ENCODE results near the gene EIF4G3.
A peak's percentile ranks its signal among the peaks of the same experiment; 100 is the strongest.
"Not testable (repeated sequence)": the region's sequence is repeated elsewhere in the genome, so short reads cannot be mapped to it uniquely, and the experiment has no call there.

EIF4G3 gene

GRCh38 chr1:21024136-21024896 lies 152.4 kb downstream of the EIF4G3 start:
- DNase-seq (ENCODE audit: low read depth); H3K27me3 ChIP-seq (replicated peaks; ENCODE audit: control insufficient read depth, insufficient read depth, low read length); H3K9ac ChIP-seq (ENCODE audit: low read length); H3K36me3 ChIP-seq (ENCODE audit: control insufficient read depth, insufficient read depth, low read length, severe bottlenecking); H3K4me3 ChIP-seq (ENCODE audit: low read length); H3K9me3 ChIP-seq (ENCODE audit: control insufficient read depth, low read length): not testable (repeated sequence)
- H3K4me1 ChIP-seq (ENCODE audit: control insufficient read depth, insufficient read depth, low read length): peaks cover 23% of the 10 kb centered on the region

- no peaks in the 10 kb centered on the region for H3K27me3 ChIP-seq (replicated peaks; ENCODE audit: control insufficient read depth, insufficient read depth, low read length)
- H3K9ac ChIP-seq (ENCODE audit: low read length): peak overlapping the region; percentile 63
- no peaks in the 10 kb centered on the region for H3K36me3 ChIP-seq (ENCODE audit: control insufficient read depth, insufficient read depth, low read length, severe bottlenecking)
- H3K4me1 ChIP-seq (ENCODE audit: control insufficient read depth, insufficient read depth, low read length): peaks cover 21% of the 10 kb centered on the region
- H3K9me3 ChIP-seq (ENCODE audit: control insufficient read depth, low read length): no peaks in the 10 kb centered on the region
- H3K4me3 ChIP-seq (ENCODE audit: low read length): peak overlapping the region; percentile 56
- peak; percentile 98 for DNase-seq (ENCODE audit: low read depth)
Measured at GRCh38 chr1:21022279-21023040, 154.2 kb downstream of the EIF4G3 start.

GRCh38 chr1:21021311-21021710 lies 155.4 kb downstream of the EIF4G3 start:
- no peak overlapping the region for H3K4me3 ChIP-seq (ENCODE audit: low read length)

DNA sequence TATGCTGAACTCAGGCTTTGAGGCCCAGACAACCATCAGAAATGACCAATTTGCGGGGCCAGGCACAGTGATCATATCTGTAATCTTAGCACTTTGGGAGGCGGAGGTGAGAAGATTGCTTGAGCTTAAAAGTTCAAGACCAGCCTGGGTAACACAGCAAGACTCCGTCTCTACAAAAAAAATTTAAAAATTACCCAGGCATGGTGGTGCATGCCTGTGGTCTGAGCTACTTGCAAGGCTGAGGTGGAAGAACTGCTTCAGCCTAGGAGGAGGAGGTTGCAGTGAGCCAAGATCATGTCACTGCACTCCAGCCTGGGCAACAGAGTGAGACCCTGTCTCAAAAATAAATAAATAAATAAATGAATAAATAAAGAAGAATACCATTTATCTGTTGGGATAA lies 156.5 kb downstream of the EIF4G3 start:
- DNase-seq (ENCODE audit: low read depth): no peak

More at GRCh38 chr1:21021311-21021710, 155.4 kb downstream of the EIF4G3 start:
- Histone ChIP-seq H3K4me1 (ENCODE audit: control insufficient read depth, insufficient read depth, low read length) (peaks cover 21% of the 10 kb centered on the region), H3K9me3 (ENCODE audit: control insufficient read depth, low read length) (no peaks in the 10 kb centered on the region), H3K27me3 (replicated peaks; ENCODE audit: control insufficient read depth, insufficient read depth, low read length) (no peaks in the 10 kb centered on the region), H3K9ac (ENCODE audit: low read length) (no peak overlapping the region), H3K36me3 (ENCODE audit: control insufficient read depth, insufficient read depth, low read length, severe bottlenecking) (no peaks in the 10 kb centered on the region)
- no peak for DNase-seq (ENCODE audit: low read depth)

GRCh38 chr1:21018673-21019072 lies 158.0 kb downstream of the EIF4G3 start:
- H3K27me3 ChIP-seq (replicated peaks; ENCODE audit: control insufficient read depth, insufficient read depth, low read length): no peaks in the 10 kb centered on the region
- peaks cover 21% of the 10 kb centered on the region for H3K4me1 ChIP-seq (ENCODE audit: control insufficient read depth, insufficient read depth, low read length)
- no peak overlapping the region for H3K9ac ChIP-seq (ENCODE audit: low read length)
- DNase-seq (ENCODE audit: low read depth): no peak
- H3K36me3 ChIP-seq (ENCODE audit: control insufficient read depth, insufficient read depth, low read length, severe bottlenecking): no peaks in the 10 kb centered on the region
- no peak overlapping the region for H3K4me3 ChIP-seq (ENCODE audit: low read length)
- no peaks in the 10 kb centered on the region for H3K9me3 ChIP-seq (ENCODE audit: control insufficient read depth, low read length)

More for the DNA sequence above, 156.5 kb downstream of the EIF4G3 start:
- Histone ChIP-seq H3K27me3 (replicated peaks; ENCODE audit: control insufficient read depth, insufficient read depth, low read length) (no peaks in the 10 kb centered on the region), H3K4me3 (ENCODE audit: low read length) (no peak overlapping the region), H3K4me1 (ENCODE audit: control insufficient read depth, insufficient read depth, low read length) (peaks cover 21% of the 10 kb centered on the region), H3K36me3 (ENCODE audit: control insufficient read depth, insufficient read depth, low read length, severe bottlenecking) (no peaks in the 10 kb centered on the region), H3K9ac (ENCODE audit: low read length) (no peak overlapping the region), H3K9me3 (ENCODE audit: control insufficient read depth, low read length) (no peaks in the 10 kb centered on the region)

- H3K4me3 ChIP-seq (ENCODE audit: low read length): no peak overlapping the region
- peaks cover 9% of the 10 kb centered on the region for H3K4me1 ChIP-seq (ENCODE audit: control insufficient read depth, insufficient read depth, low read length)
- no peaks in the 10 kb centered on the region for H3K36me3 ChIP-seq (ENCODE audit: control insufficient read depth, insufficient read depth, low read length, severe bottlenecking)
- no peaks in the 10 kb centered on the region for H3K27me3 ChIP-seq (replicated peaks; ENCODE audit: control insufficient read depth, insufficient read depth, low read length)
- H3K9me3 ChIP-seq (ENCODE audit: control insufficient read depth, low read length): no peaks in the 10 kb centered on the region
- no peak overlapping the region for H3K9ac ChIP-seq (ENCODE audit: low read length)
- DNase-seq (ENCODE audit: low read depth): no peak
Measured at GRCh38 chr1:21013510-21013909, 163.2 kb downstream of the EIF4G3 start.

DNA sequence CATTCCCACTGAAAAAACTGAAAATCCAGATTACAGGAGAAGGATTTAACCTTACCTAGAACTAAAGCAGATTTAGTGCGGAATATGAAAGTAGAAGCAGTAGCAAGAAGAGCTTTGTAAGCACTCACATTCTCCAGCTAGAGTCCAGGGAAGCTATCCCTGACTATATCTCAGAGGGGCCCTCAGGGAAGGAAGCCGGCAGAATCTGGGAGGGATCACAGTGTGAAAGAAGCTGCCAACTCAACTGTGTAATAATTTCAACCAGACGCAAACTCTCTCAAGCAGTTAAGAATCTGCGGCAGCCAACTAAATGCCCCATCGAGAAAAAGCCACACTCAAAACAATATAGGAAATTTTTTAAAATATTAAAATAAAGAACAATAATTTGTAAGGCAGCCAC lies 163.8 kb downstream of the EIF4G3 start:
- H3K36me3 ChIP-seq (ENCODE audit: control insufficient read depth, insufficient read depth, low read length, severe bottlenecking): no peaks in the 10 kb centered on the region
- H3K27me3 ChIP-seq (replicated peaks; ENCODE audit: control insufficient read depth, insufficient read depth, low read length): no peaks in the 10 kb centered on the region
- H3K4me3 ChIP-seq (ENCODE audit: low read length): peak overlapping the region; percentile 74
- H3K4me1 ChIP-seq (ENCODE audit: control insufficient read depth, insufficient read depth, low read length): peaks cover 9% of the 10 kb centered on the region
- DNase-seq (ENCODE audit: low read depth): peak; percentile 81
- H3K9ac ChIP-seq (ENCODE audit: low read length): peak overlapping the region; percentile 63
- no peaks in the 10 kb centered on the region for H3K9me3 ChIP-seq (ENCODE audit: control insufficient read depth, low read length)

DNA sequence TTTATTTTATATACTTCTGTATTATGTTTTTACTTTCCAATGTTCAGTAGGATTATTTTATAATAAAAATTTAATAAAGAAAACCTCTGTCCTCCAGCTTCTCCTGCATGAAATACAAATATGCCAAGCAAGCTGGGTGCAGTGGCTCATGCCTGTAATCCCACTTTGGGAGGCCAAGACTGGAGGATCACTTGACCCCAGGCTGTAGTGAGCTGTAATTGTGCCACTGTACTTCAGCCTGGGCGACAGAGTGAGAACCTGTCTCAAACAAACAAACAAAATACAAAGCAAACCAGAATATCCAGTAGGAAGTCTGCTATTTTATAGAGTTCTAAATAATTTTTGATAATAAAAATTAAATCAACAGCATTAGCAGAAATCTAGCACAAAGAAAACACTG lies 168.8 kb downstream of the EIF4G3 start:
- H3K9ac ChIP-seq (ENCODE audit: low read length): no peak overlapping the region
- no peak overlapping the region for H3K4me3 ChIP-seq (ENCODE audit: low read length)
- no peaks in the 10 kb centered on the region for H3K27me3 ChIP-seq (replicated peaks; ENCODE audit: control insufficient read depth, insufficient read depth, low read length)
- H3K36me3 ChIP-seq (ENCODE audit: control insufficient read depth, insufficient read depth, low read length, severe bottlenecking): no peaks in the 10 kb centered on the region
- DNase-seq (ENCODE audit: low read depth): no peak
- peaks cover 15% of the 10 kb centered on the region for H3K4me1 ChIP-seq (ENCODE audit: control insufficient read depth, insufficient read depth, low read length)
- H3K9me3 ChIP-seq (ENCODE audit: control insufficient read depth, low read length): no peaks in the 10 kb centered on the region

GRCh38 chr1:21005466-21006239 lies 171.0 kb downstream of the EIF4G3 start:
- Histone ChIP-seq H3K36me3 (ENCODE audit: control insufficient read depth, insufficient read depth, low read length, severe bottlenecking) (no peaks in the 10 kb centered on the region), H3K4me1 (ENCODE audit: control insufficient read depth, insufficient read depth, low read length) (peaks cover 11% of the 10 kb centered on the region), H3K9me3 (ENCODE audit: control insufficient read depth, low read length) (no peaks in the 10 kb centered on the region), H3K9ac (ENCODE audit: low read length) (no peak overlapping the region), H3K27me3 (replicated peaks; ENCODE audit: control insufficient read depth, insufficient read depth, low read length) (no peaks in the 10 kb centered on the region), H3K4me3 (ENCODE audit: low read length) (no peak overlapping the region)
- no peak for DNase-seq (ENCODE audit: low read depth)

DNA sequence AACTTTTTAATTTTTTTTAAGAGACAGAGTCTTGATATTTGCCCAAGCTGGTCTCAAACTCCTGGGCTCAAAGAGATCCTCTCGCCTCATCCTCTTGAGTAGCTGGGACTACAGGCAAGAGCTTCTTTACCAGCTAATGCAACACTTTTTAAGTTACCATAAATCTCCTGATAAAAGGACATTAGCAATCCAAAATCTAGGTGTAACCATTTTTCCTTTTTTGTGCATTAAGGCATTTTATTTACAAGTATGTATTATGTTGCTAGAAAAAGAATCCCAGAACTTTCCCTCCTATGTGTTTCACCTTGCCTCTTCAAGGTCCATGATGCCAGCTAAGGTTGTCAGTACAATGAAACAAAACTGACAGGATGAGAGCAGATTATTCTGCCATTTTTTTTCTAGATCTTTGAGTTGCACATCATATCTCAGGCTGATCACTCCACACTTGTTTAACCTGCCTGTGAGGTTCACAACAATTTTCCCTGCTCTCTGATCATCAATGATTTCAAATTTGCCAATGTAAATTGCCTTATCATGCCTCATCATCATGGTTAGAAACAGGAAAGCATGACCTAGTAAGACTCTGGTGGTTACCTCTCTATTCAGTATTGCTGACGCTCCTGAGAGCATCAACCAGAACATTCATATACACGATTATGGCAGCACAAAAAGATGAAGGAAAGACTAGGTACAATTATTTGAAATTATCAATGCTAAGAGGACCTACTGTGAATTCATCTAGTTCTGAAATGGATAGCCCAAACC lies 173.2 kb downstream of the EIF4G3 start:
- DNase-seq (ENCODE audit: low read depth): no peak
- H3K4me3 ChIP-seq (ENCODE audit: low read length): no peak overlapping the region
- peaks cover 15% of the 10 kb centered on the region for H3K4me1 ChIP-seq (ENCODE audit: control insufficient read depth, insufficient read depth, low read length)
- H3K9me3 ChIP-seq (ENCODE audit: control insufficient read depth, low read length): no peaks in the 10 kb centered on the region
- H3K27me3 ChIP-seq (replicated peaks; ENCODE audit: control insufficient read depth, insufficient read depth, low read length): no peaks in the 10 kb centered on the region
- H3K9ac ChIP-seq (ENCODE audit: low read length): no peak overlapping the region
- no peaks in the 10 kb centered on the region for H3K36me3 ChIP-seq (ENCODE audit: control insufficient read depth, insufficient read depth, low read length, severe bottlenecking)
